ENCODE results near the gene FBXW9. TPM values are rescaled to one million over a fixed set of nuclear protein-coding genes. Genes with fewer than 3 reads are reported as not detected.
"Not testable (repeated sequence)": the region's sequence is repeated elsewhere in the genome, so short reads cannot be mapped to it uniquely, and the experiment has no call there.

FBXW9 gene
- total RNA-seq, 3 donors from 2014 or later (not counting 1 experiment from before 2014, with no cell fraction given), result 2.2 to 3.2 (median 2.9) TPM

DNA sequence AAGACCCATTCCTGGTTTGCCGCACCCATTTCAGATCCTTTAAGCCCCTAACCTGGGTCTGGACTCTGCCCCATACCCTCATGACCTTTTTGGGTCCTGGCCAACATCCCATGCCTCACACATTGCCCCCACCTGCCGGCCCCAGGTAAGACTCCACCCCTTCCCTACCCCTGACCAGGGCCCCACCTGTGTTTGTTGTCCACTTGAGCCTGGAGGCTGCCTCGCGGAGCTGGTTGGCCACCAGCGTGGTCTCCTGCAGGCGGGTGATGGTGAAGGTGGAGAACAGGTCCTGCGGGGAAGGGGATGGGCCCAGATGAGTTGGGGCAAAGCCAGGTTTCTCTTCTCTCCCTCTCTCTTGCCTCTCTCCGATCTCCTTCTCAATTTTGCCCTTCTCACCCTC is 49.4 kb downstream of the FBXW9 start:
- H3K27ac ChIP-seq (ENCODE audit: low read length), result no peak overlapping the region
- no peak overlapping the region for H3K4me3 ChIP-seq (ENCODE audit: low read length)
- Mint-ChIP-seq H3K4me1 (peaks cover 0 to 7% of the 10 kb centered on the region in 2 donors), H3K9me3 (no peaks in the 10 kb centered on the region), H3K4me3 (peak overlapping the region; percentile 9), H3K27ac (peak overlapping the region in 1 of 2 donors; percentile 72), H3K36me3 (no peaks in the 10 kb centered on the region), H3K27me3 (ENCODE audit: low read depth in 2 of 2) (no peaks in the 10 kb centered on the region)
- DNase-seq (no peak), ATAC-seq (no peak)
- TF ChIP-seq CTCF (IDR thresholded peaks at IDR 0.05), result no peak
- peaks cover 6% of the 10 kb centered on the region for H3K36me3 ChIP-seq (ENCODE audit: control insufficient read depth, insufficient read depth, low read length)
- H3K9me3 ChIP-seq (ENCODE audit: control insufficient read depth, insufficient read depth, low read length), result no peaks in the 10 kb centered on the region
- WGBS (ENCODE audit: insufficient coverage), result 93% methylated on average over 8 of the region's 8 CpGs
- H3K27me3 ChIP-seq (ENCODE audit: control insufficient read depth, insufficient read depth, low read length), result no peaks in the 10 kb centered on the region
- intact Hi-C loops (cut with micrococcal nuclease), result no loop called here
- peaks cover 11% of the 10 kb centered on the region for H3K4me1 ChIP-seq (ENCODE audit: control insufficient read depth, insufficient read depth, low read length)

DNA sequence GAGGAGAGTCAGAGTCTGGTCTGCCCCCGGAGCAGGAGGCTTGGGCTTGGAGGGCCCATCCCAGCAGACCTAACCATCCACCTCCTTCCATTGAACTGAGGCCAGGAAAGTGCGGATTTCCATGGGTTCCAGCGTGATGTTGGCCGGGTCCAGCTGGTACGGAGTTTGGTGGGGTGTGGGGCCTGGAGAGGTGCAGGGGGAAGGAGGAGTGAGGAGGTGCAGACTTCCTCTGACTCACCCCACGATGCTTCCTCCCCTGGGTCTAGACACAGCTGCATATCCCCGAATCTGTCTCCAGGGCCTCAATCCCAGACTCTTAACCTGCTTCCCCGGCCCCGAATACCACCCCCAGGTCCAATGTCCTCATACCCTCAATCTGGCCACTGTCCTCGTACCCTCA is 49.9 kb downstream of the FBXW9 start:
- Mint-ChIP-seq H3K4me3 (peak overlapping the region; percentile 13), H3K36me3 (no peaks in the 10 kb centered on the region), H3K27me3 (ENCODE audit: low read depth in 2 of 2) (no peaks in the 10 kb centered on the region), H3K4me1 (peaks cover 0 to 7% of the 10 kb centered on the region in 2 donors), H3K27ac (peak overlapping the region in 1 of 2 donors; percentile 72), H3K9me3 (no peaks in the 10 kb centered on the region)
- TF ChIP-seq CTCF (IDR thresholded peaks at IDR 0.05), result no peak
- WGBS (ENCODE audit: insufficient coverage), result 82% methylated on average over 10 of the region's 10 CpGs
- H3K36me3 ChIP-seq (ENCODE audit: control insufficient read depth, insufficient read depth, low read length), result peaks cover 4% of the 10 kb centered on the region
- H3K9me3 ChIP-seq (ENCODE audit: control insufficient read depth, insufficient read depth, low read length), result no peaks in the 10 kb centered on the region
- DNase-seq (no peak), ATAC-seq (no peak)
- peaks cover 11% of the 10 kb centered on the region for H3K4me1 ChIP-seq (ENCODE audit: control insufficient read depth, insufficient read depth, low read length)
- H3K4me3 ChIP-seq (ENCODE audit: low read length), result no peak overlapping the region
- intact Hi-C loops (cut with micrococcal nuclease), result no loop called here
- no peak overlapping the region for H3K27ac ChIP-seq (ENCODE audit: low read length)
- no peaks in the 10 kb centered on the region for H3K27me3 ChIP-seq (ENCODE audit: control insufficient read depth, insufficient read depth, low read length)

DNA sequence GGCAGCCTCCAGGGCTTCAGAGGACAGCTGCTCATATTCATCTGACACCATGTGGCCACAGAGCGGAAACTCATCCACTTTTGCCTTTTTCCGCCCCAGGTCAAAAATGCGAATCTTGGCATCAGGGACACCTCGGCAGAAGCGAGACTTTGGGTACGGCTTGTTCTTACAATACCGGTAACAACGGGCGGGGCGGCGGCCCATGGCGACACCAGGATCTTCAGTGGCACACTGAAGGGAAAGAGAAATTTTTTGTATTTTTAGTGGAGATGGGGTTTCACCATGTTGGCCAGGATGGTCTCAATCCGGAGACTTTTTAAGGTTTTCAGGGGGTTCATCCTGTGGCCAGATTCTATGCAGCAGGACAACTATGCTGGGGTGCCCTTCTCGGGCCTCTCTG is 52.7 kb downstream of the FBXW9 start:
- H3K27ac Mint-ChIP-seq; H3K9me3 ChIP-seq (ENCODE audit: control insufficient read depth, insufficient read depth, low read length); DNase-seq; H3K9me3 Mint-ChIP-seq; H3K27ac ChIP-seq (ENCODE audit: low read length); H3K36me3 Mint-ChIP-seq; H3K27me3 ChIP-seq (ENCODE audit: control insufficient read depth, insufficient read depth, low read length); H3K4me3 Mint-ChIP-seq; intact Hi-C loops (cut with micrococcal nuclease); H3K27me3 Mint-ChIP-seq (ENCODE audit: low read depth in 2 of 2); H3K36me3 ChIP-seq (ENCODE audit: control insufficient read depth, insufficient read depth, low read length); ATAC-seq; H3K4me3 ChIP-seq (ENCODE audit: low read length): not testable (repeated sequence)
- WGBS (ENCODE audit: insufficient coverage), result 97% methylated on average over 14 of the region's 14 CpGs
- H3K4me1 ChIP-seq (ENCODE audit: control insufficient read depth, insufficient read depth, low read length), result peaks cover 23% of the 10 kb centered on the region
- peaks cover 7 to 15% of the 10 kb centered on the region in 2 donors for H3K4me1 Mint-ChIP-seq

GRCh38 chr19:12642506-12642905 is 53.9 kb downstream of the FBXW9 start:
- Mint-ChIP-seq H3K4me3 (no peak overlapping the region), H3K27ac (no peak overlapping the region), H3K36me3 (no peaks in the 10 kb centered on the region), H3K27me3 (ENCODE audit: low read depth in 2 of 2) (no peaks in the 10 kb centered on the region), H3K9me3 (no peaks in the 10 kb centered on the region), H3K4me1 (peaks cover 7 to 12% of the 10 kb centered on the region in 2 donors)
- Histone ChIP-seq H3K4me1 (ENCODE audit: control insufficient read depth, insufficient read depth, low read length) (peaks cover 12% of the 10 kb centered on the region), H3K36me3 (ENCODE audit: control insufficient read depth, insufficient read depth, low read length) (no peaks in the 10 kb centered on the region), H3K27ac (ENCODE audit: low read length) (no peak overlapping the region), H3K4me3 (ENCODE audit: low read length) (no peak overlapping the region), H3K9me3 (ENCODE audit: control insufficient read depth, insufficient read depth, low read length) (no peaks in the 10 kb centered on the region), H3K27me3 (ENCODE audit: control insufficient read depth, insufficient read depth, low read length) (no peaks in the 10 kb centered on the region)
- TF ChIP-seq CTCF (IDR thresholded peaks at IDR 0.05), result no peak
- DNase-seq (no peak), ATAC-seq (no peak)
- 96% methylated on average over 26 of the region's 26 CpGs for WGBS (ENCODE audit: insufficient coverage)
- intact Hi-C loops (cut with micrococcal nuclease), result no loop called here
